Ectodermal cell (in vitro differentiated cells): ENCODE measurements around the gene SLC9A1. TPM values are rescaled to one million over a fixed set of nuclear protein-coding genes. Genes with fewer than 3 reads are reported as not detected.
"Not testable (repeated sequence)": the region's sequence is repeated elsewhere in the genome, so short reads cannot be mapped to it uniquely, and the experiment has no call there.

Experiments
- H3K27ac ChIP-seq: 2 replicates; pipeline ENCODE4 v1.7.0; 2013; ENCODE audit warnings: mild to moderate bottlenecking, low read depth, low read length; ENCODE audit not compliant: insufficient read depth, poor library complexity, severe bottlenecking
- H3K27me3 ChIP-seq: 2 replicates; pipeline ENCODE4 v1.7.0; 2013; ENCODE audit warnings: mild to moderate bottlenecking, low read length; ENCODE audit not compliant: insufficient read depth, control insufficient read depth, poor library complexity, severe bottlenecking
- H3K36me3 ChIP-seq: one replicate; pipeline ENCODE4 v1.7.0; 2013; ENCODE audit warnings: low read length; ENCODE audit not compliant: control insufficient read depth, insufficient read depth
- H3K4me1 ChIP-seq: one replicate; pipeline ENCODE4 v1.7.0; 2013; ENCODE audit warnings: low read length; ENCODE audit not compliant: control insufficient read depth, insufficient read depth
- H3K4me3 ChIP-seq: 2 replicates; pipeline ENCODE4 v1.7.0; 2013; ENCODE audit warnings: low read depth, low read length, control low read depth; ENCODE audit not compliant: insufficient read depth
- H3K9me3 ChIP-seq: 2 replicates; pipeline ENCODE4 v1.7.0; 2013; ENCODE audit warnings: mild to moderate bottlenecking, low read length, moderate library complexity; ENCODE audit not compliant: control insufficient read depth
- WGBS, 2 experiments: methylation state at CpG; one replicate each; pipeline ENCODE4 v1.1.7; 2013; ENCODE audit warnings: missing lambda C conversion rate in 2 of 2; 5-methylcytosine and 5-hydroxymethylcytosine counted together
- polyA plus RNA-seq, 4 experiments: library from polyadenylated mRNA; stranded (reverse); fragments of 50-300 nt; gene quantifications; one replicate each; pipeline ENCODE4 v1.2.3, GENCODE V29; 2013

SLC9A1 gene
- 34.9 TPM for polyA plus RNA-seq (2013, experiment 1 of 4)
- 33.3 TPM for polyA plus RNA-seq (2013, experiment 2 of 4)
- 21.6 TPM for polyA plus RNA-seq (2013, experiment 3 of 4)
- polyA plus RNA-seq (2013, experiment 4 of 4), result 25.2 TPM

- H3K4me3 ChIP-seq, result peak within 1 kb of the TSS; percentile 46
- H3K27me3 ChIP-seq, result no peaks in the 10 kb centered on the region
- no peak within 1 kb of the TSS for H3K27ac ChIP-seq
- WGBS, 2 experiments, result 9% methylated on average over 37 to 40 of the region's 40 CpGs
- peaks cover 23% of the 10 kb centered on the region for H3K4me1 ChIP-seq
- H3K9me3 ChIP-seq, result no peaks in the 10 kb centered on the region
- no peaks in the 10 kb centered on the region for H3K36me3 ChIP-seq
These were observed at the start of gene SLC9A1 for GRCh38 chr1:27154991-27155781. Gene SLC9A1 (minus strand): TSS chr1:27155125. CDS start chr1:27154334, 791 bp downstream.

- Histone ChIP-seq H3K4me1 (no peaks in the 10 kb centered on the region), H3K9me3 (no peaks in the 10 kb centered on the region), H3K27me3 (no peaks in the 10 kb centered on the region), H3K4me3 (no peak overlapping the region), H3K36me3 (no peaks in the 10 kb centered on the region), H3K27ac (no peak overlapping the region)
- 88 to 98% methylated on average over 1 of the region's 1 CpG for WGBS, 2 experiments
These were observed 49.0 kb upstream of the SLC9A1 start for GRCh38 chr1:27203946-27204345.

- WGBS, 2 experiments, result 96 to 97% methylated on average over 24 of the region's 24 CpGs
- Histone ChIP-seq H3K27ac (no peak overlapping the region), H3K4me1 (no peaks in the 10 kb centered on the region), H3K4me3 (no peak overlapping the region), H3K9me3 (no peaks in the 10 kb centered on the region), H3K36me3 (no peaks in the 10 kb centered on the region), H3K27me3 (no peaks in the 10 kb centered on the region)
These were observed 46.4 kb upstream of the SLC9A1 start for GRCh38 chr1:27201295-27201694.

DNA sequence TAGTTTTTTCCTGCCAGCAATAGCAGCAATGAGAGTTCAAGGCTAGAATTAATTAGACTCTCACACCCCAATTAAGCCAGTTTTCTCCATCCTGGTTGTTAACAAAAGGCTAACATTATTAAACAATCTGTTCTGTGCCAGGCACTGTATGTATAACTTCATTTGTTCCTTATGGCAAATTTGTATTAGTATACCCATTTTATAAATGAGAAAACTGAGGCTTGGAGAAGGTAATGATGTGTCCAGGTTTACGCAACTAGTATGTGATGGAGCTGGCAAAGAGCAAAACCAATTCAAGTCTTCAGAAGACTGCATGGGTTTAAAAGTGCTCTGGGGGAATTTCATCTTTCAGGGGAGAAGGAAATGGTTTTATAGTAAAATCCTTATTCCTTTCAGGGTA, 38.3 kb upstream of the SLC9A1 start:
- no peaks in the 10 kb centered on the region for H3K36me3 ChIP-seq
- H3K4me3 ChIP-seq, result no peak overlapping the region
- H3K27me3 ChIP-seq, result no peaks in the 10 kb centered on the region
- H3K27ac ChIP-seq, result no peak overlapping the region
- H3K4me1 ChIP-seq, result no peaks in the 10 kb centered on the region
- 96 to 100% methylated on average over 1 of the region's 1 CpG for WGBS, 2 experiments
- H3K9me3 ChIP-seq, result no peaks in the 10 kb centered on the region

- Histone ChIP-seq H3K9me3 (no peaks in the 10 kb centered on the region), H3K36me3 (no peaks in the 10 kb centered on the region), H3K4me3 (no peak overlapping the region), H3K27me3 (no peaks in the 10 kb centered on the region), H3K4me1 (no peaks in the 10 kb centered on the region), H3K27ac (no peak overlapping the region)
- 87 to 92% methylated on average over 8 of the region's 8 CpGs for WGBS, 2 experiments
These were observed 37.2 kb upstream of the SLC9A1 start for GRCh38 chr1:27192039-27192529.

GRCh38 chr1:27184665-27185064, 29.7 kb upstream of the SLC9A1 start:
- WGBS, 2 experiments, result 87 to 91% methylated on average over 3 of the region's 3 CpGs
- not testable (repeated sequence) for H3K4me1 ChIP-seq, H3K9me3 ChIP-seq, H3K27ac ChIP-seq, H3K4me3 ChIP-seq, H3K27me3 ChIP-seq, H3K36me3 ChIP-seq

- H3K4me1 ChIP-seq, result no peaks in the 10 kb centered on the region
- H3K27me3 ChIP-seq, result no peaks in the 10 kb centered on the region
- H3K36me3 ChIP-seq, result no peaks in the 10 kb centered on the region
- H3K27ac ChIP-seq, result no peak overlapping the region
- H3K4me3 ChIP-seq, result no peak overlapping the region
- WGBS, 2 experiments, result 88 to 90% methylated on average over 3 of the region's 3 CpGs
- peaks cover 4% of the 10 kb centered on the region for H3K9me3 ChIP-seq
These were observed 25.1 kb upstream of the SLC9A1 start for GRCh38 chr1:27179979-27180378.

GRCh38 chr1:27179379-27179778, 24.5 kb upstream of the SLC9A1 start:
- no peaks in the 10 kb centered on the region for H3K27me3 ChIP-seq
- no peak overlapping the region for H3K27ac ChIP-seq
- no peaks in the 10 kb centered on the region for H3K36me3 ChIP-seq
- H3K4me3 ChIP-seq, result no peak overlapping the region
- peaks cover 4% of the 10 kb centered on the region for H3K9me3 ChIP-seq
- no peaks in the 10 kb centered on the region for H3K4me1 ChIP-seq

DNA sequence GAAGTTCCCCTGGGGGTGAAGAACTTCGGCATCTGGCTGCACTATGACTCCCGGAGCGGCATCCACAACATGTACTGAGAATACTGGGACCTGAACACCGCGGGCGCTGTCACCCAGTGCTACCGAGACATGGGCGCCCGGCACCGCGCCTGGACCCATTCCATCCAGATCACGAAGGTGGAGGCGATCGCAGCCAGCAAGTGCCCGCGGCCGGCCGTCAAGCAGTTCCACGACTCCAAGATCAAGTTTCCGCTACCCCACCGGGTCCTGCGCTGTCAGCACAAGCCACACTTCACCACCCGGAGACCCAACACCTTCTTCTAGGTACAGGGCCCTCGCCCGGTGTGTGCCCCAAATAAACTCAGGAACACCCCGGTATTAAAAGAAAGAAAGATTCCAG, 22.0 kb upstream of the SLC9A1 start:
- H3K4me3 ChIP-seq, result no peak overlapping the region
- no peaks in the 10 kb centered on the region for H3K36me3 ChIP-seq
- no peaks in the 10 kb centered on the region for H3K9me3 ChIP-seq
- H3K27ac ChIP-seq, result no peak overlapping the region
- H3K4me1 ChIP-seq, result no peaks in the 10 kb centered on the region
- WGBS, 2 experiments, result 95% methylated on average over 26 of the region's 26 CpGs
- no peaks in the 10 kb centered on the region for H3K27me3 ChIP-seq

DNA sequence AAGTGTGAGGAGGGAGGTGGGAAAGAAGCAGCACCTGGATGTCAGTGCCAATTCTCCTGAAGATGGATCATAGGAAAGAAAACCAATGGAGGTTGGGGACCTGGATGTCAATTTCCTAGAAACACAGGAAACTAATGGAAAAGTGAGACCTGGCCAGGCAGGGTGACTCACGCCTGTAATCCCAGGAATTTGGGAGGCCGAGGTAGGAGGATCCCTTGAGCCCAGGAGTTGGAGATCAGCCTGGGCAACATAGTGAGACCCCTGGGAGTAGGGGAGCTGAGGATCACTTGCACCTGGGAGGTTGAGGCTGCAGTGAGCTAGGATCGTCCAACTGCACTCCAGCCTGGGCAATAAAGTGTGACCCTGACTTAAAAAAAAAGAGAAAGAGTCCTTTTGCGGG, 21.4 kb upstream of the SLC9A1 start:
- Histone ChIP-seq H3K4me3 (no peak overlapping the region), H3K27ac (no peak overlapping the region), H3K36me3 (no peaks in the 10 kb centered on the region), H3K9me3 (no peaks in the 10 kb centered on the region), H3K27me3 (no peaks in the 10 kb centered on the region), H3K4me1 (no peaks in the 10 kb centered on the region)
- 91 to 92% methylated on average over 4 of the region's 4 CpGs for WGBS, 2 experiments
